Measurements from ENCODE around the gene TMEM266.

DNA sequence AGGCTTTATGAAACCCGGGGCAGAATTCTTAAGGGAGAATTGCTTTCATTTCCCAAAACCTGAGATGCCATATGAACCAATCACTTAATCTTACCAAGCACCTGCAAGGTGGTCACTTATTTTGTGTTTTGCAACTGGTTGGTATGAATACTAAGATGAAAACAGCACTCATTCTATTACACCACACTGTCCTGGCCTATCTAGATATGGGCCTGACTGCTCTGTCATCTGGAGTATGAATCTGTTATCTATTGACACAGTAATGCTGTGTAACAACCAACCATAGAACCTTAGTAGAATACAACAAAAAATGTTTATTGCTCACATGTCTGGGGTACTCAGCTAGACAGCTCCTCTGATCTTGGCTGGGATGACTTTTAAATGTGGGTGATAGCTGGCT lies 74.8 kb downstream of the TMEM266 start:
- TF ChIP-seq, protein P1, sequence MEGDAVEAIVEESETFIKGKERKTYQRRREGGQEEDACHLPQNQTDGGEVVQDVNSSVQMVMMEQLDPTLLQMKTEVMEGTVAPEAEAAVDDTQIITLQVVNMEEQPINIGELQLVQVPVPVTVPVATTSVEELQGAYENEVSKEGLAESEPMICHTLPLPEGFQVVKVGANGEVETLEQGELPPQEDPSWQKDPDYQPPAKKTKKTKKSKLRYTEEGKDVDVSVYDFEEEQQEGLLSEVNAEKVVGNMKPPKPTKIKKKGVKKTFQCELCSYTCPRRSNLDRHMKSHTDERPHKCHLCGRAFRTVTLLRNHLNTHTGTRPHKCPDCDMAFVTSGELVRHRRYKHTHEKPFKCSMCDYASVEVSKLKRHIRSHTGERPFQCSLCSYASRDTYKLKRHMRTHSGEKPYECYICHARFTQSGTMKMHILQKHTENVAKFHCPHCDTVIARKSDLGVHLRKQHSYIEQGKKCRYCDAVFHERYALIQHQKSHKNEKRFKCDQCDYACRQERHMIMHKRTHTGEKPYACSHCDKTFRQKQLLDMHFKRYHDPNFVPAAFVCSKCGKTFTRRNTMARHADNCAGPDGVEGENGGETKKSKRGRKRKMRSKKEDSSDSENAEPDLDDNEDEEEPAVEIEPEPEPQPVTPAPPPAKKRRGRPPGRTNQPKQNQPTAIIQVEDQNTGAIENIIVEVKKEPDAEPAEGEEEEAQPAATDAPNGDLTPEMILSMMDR (IDR thresholded peaks at IDR 0.05; ENCODE audit: low read depth, low read length): no peak
- TF ChIP-seq, protein P2, sequence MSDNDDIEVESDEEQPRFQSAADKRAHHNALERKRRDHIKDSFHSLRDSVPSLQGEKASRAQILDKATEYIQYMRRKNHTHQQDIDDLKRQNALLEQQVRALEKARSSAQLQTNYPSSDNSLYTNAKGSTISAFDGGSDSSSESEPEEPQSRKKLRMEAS (IDR thresholded peaks at IDR 0.05; ENCODE audit: low read depth, low read length): no peak
- no peak for TF ChIP-seq POLR2A (IDR thresholded peaks at IDR 0.05; ENCODE audit: extremely low read depth, insufficient read length)
- TF ChIP-seq MYC (IDR thresholded peaks at IDR 0.05; ENCODE audit: low read depth, low read length): no peak
